HTR-8/SVneo (cell line): ENCODE results near the gene B9D2.
A peak's percentile ranks its signal among the peaks of the same experiment; 100 is the strongest.
"Not testable (repeated sequence)": the region's sequence is repeated elsewhere in the genome, so short reads cannot be mapped to it uniquely, and the experiment has no call there.

Experiments used
- DNase-seq: peaks from one replicate; pipeline ENCODE4 v3.0.0; 2011; ENCODE audit warnings: low spot score, mixed read lengths; ENCODE audit not compliant: insufficient read length
- FAIRE-seq: peaks from 2 replicates; lab custom pipeline; 2011; peaks lifted over from hg19 to GRCh38; lab: Jason Lieb, UNC

B9D2 gene

GRCh38 chr19:41363753-41364523 lies at the start of gene B9D2:
Gene B9D2, minus strand, starts transcription at chr19:41364149. Its CDS starts 630 bp downstream, at chr19:41363519.
- FAIRE-seq (peak; percentile 82), DNase-seq (peak; percentile 95)

DNA sequence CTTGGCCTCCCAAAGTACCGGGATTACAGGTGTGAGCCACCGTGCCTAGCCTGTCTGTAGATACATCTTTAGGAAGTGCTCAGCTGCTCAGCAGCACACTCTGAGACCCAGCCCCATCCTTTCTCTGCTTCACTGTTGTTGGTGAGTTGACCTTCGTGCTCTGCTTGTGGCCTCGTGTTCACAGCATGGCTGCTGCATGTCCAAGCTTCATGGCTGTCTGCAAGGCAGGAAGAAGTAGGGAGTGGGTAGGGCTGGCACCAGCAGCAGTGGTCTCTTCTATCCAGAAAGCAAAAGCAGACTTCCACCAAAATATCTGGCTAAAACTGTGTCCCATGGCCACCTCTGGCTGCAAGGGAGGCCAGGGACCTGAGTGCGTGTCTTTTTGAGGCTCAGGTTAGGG lies 49.0 kb upstream of the B9D2 start:
- no peak for DNase-seq
- peak; percentile 48 for FAIRE-seq

- no peak for DNase-seq
- FAIRE-seq: no peak
Observed at GRCh38 chr19:41411968-41412265, 48.0 kb upstream of the B9D2 start.

- FAIRE-seq (no peak), DNase-seq (no peak)
Observed at GRCh38 chr19:41411100-41411967, 47.4 kb upstream of the B9D2 start.

- FAIRE-seq: no peak
Observed at GRCh38 chr19:41410336-41411054, 46.5 kb upstream of the B9D2 start.

DNA sequence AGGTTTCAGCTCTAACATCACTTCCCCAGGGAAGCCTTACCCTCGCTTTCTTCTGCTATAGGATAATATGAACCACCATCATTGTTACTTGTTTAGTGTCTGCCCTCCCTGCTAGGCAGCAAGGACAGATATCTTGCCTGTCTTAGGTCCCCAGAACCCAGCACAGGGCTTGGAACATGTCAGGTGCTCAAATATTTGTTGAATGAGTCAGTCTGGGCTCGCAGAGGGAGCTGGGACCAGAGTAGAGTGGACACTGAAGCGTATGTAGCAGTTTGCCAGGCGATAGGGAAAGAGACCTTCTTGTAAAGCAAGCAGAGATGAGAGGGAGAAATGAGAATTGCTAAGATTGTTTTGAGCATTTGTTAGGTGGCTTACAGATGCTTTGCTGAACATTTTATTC lies 45.3 kb upstream of the B9D2 start:
- no peak for FAIRE-seq
- peak; percentile 30 for DNase-seq

More at GRCh38 chr19:41410336-41411054, 46.5 kb upstream of the B9D2 start:
- DNase-seq: no peak

DNA sequence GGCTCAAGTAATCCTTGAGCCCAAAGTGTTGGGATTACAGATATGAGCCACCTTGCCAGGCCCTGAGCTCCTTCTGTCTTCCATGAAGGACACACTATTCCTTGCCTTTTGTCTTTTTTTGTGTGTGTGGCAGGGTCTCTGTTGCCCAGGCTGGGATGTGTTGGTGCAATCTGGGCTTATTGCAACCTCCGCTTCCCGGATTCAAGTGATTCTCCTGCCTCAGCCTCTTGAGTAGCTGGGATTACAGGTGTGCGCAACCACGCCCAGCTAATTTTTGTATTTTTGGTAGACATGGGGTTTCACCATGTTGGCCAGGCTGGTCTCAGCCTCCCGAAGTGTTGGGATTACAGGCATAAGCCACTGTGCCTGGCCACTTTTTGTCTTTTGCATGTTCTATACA lies 44.9 kb upstream of the B9D2 start:
- not testable (repeated sequence) for DNase-seq, FAIRE-seq

- DNase-seq (no peak), FAIRE-seq (no peak)
Observed at GRCh38 chr19:41408256-41408655, 44.3 kb upstream of the B9D2 start.

DNA sequence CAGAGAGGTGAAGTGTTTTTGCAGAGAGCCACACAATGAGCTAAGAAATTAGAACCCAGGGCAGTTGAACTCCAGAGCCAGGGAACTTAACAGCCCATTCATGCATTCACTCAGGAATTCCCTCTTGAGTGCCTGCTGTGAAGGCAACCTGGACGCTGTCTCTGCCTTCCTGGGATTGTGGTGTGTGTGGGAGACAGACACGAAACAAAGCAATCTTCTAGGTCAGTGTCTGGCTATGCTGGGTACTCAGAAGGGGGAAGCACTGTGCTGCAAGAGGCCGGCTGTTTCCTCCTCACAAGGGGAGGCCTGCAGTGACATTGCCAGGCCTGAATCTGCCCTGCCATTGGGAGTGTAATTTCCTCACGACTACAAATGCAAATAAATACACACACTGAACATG lies 43.3 kb upstream of the B9D2 start:
- no peak for FAIRE-seq
- DNase-seq: no peak

DNA sequence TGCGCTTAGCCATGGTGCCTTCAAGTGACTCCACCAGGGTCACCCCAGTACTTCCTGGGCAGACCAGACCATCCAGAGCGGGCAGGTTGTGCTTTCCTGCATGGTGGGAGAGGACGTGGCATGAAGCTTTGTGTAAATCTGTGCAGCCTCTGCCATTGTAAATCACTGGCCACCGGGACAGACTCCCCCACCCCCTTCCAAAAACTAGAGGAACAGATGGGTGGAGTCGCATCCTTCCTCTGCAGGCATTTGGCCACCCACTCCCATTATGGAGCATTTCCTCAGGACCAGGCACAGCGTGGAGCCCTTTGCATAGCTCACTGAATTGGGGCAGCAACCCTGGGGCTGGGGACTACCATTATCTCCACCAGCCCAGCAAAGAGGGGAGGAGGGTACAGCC lies 41.8 kb upstream of the B9D2 start:
- DNase-seq (no peak), FAIRE-seq (no peak)

DNA sequence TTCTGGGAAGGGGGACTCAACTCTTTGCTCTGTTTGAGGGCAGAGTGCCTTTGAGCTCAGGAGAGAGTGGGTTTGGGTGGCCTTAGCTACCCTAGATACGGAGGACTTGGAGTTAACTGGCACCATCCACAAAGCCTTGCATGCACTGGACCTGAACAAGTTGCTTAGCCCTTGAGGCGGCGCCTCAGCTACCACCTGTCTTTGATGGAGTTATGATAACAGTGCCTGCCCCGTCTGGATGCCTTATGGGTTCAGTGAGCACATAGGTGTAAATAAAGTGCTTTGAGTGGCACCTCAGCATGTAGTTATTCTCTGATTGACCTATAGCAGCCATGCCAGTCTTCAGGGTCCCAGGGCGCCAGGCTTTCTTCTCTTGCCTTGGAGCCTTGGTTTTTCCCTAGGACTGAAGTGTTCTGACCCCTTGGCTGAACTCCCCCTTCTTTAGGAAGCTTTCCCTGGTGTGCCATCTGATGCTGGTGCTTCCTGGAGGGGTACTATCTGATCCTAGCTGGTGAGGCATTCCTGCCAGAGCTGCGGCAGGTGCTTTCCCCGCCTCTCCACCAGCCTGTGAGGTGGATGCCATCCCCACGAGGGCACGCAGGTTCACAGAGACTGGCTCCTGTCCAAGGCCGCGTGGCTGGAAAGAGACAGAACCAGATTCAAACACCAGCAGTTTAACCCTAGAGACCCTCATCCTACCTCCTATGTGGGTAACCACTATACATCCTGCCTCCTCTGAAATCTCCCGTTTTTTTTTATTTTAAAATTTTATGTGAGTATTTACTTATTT lies 39.4 kb upstream of the B9D2 start:
- DNase-seq: no peak
- no peak for FAIRE-seq

DNA sequence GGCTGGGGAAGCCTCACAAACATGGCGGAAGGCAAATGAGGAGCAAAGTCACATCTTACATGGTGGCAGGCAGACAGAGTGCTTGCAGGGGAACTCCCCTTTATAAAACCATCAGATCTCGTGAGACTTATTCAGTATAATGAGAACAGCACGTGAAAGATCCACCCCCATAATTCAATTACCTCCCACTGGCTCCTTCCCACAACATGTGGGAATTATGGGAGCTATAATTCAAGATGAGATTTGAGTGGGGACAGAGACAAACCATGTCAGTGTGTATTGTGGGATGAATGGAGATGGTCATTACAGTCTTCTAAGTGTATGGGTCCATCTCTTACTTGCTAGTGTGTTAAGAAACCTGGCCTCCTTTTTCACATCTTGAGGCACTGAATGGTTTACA lies 38.1 kb upstream of the B9D2 start:
- FAIRE-seq (no peak), DNase-seq (no peak)

DNA sequence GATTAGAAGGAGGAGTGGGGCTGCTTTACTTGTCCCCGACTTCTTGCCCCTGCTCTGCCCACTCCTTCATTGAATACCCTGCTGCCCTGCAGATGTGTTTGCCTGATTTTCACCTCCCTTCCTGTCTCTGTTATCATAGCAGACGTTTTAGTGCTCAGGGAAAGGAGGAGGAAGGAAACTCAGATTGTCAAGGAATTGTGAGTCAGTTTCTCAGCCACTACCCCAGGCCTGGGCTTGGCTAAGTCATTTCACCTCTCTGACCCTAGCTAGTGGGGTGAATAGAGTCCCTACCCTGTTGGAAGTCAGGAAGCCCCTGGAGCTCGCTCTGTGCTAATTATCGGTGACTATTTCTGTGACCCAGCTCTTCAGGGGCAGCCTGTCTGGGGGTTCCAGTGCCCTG lies 37.5 kb upstream of the B9D2 start:
- DNase-seq (no peak), FAIRE-seq (no peak)

GRCh38 chr19:41399525-41399924 lies 35.6 kb upstream of the B9D2 start:
- DNase-seq: no peak
- no peak for FAIRE-seq

DNA sequence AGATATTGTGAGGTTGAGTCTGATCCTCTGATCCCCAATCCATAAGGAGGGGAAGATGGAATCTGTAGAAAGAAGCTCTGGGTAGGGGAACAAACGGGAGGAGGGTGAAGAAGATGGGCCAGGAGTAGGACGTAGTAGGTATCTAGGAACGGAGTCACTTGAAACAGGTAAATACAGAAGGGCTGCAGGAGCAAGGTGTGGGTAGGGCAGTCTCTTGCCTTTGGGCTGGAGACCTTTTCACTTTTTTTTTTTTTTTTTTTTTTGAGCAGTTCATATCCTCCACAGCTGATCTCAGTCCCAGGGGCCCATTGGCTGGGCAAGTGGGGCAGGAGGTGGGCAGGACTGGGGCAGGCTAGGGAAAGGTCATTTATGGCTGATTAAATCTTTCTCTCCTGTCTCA lies 35.1 kb upstream of the B9D2 start:
- DNase-seq (no peak), FAIRE-seq (no peak)

GRCh38 chr19:41398598-41398997 lies 34.6 kb upstream of the B9D2 start:
- DNase-seq: no peak
- FAIRE-seq: no peak

GRCh38 chr19:41398050-41398418 lies 34.1 kb upstream of the B9D2 start:
- DNase-seq (no peak), FAIRE-seq (no peak)

GRCh38 chr19:41397086-41398049 lies 33.4 kb upstream of the B9D2 start, which contains the start of the genes BCKDHA and EXOSC5:
Gene BCKDHA, plus strand, starts transcription at chr19:41397818. Its CDS starts 10 bp downstream, at chr19:41397828.
Gene EXOSC5, minus strand, starts transcription at chr19:41397359. Its CDS starts 31 bp downstream, at chr19:41397328.
- FAIRE-seq (peak; percentile 92), DNase-seq (peak; percentile 98)

- no peak for FAIRE-seq
- DNase-seq: no peak
Observed at GRCh38 chr19:41395355-41395754, 31.4 kb upstream of the B9D2 start.
